ENCODE measurements around the gene GAPDHS. TPM values are rescaled to one million over a fixed set of nuclear protein-coding genes. Genes with fewer than 3 reads are reported as not detected.

Gene GAPDHS
- total RNA-seq, 1 experiment from 2014 or later, result not detected

DNA sequence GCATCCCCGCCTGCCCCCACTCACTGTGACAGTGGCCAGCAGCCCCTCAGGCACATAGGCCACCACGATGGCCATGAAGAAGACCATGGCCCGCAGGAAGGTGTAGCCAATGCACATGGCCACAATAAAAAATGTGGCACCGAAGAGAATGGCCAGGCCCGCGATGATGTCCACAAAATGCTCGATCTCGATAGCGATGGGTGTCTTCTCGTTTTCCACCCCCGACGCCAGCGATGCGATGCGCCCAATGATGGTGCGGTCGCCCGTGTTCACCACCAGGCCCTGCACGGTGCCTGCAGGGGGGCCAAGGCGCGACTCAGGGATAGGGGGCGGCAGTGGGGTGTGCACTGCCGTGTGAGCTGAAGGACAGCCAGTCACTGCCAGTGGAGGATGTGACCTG is 26.5 kb downstream of the GAPDHS start:
- intact Hi-C loops (cut with micrococcal nuclease; ENCODE audit: unreplicated experiment), result loop anchor here (10.0 kb wide), 1 partner anchor 155 kb away; the partner anchor contains the start of gene KMT2B
- in situ Hi-C loops (cut with HindIII; ENCODE audit: low pct_unique_long_range_greater_than_20kb, low sequenced_read_pairs), result no loop called here

GRCh38 chr19:35560271-35560670 is 27.0 kb downstream of the GAPDHS start:
- in situ Hi-C loops (cut with HindIII; ENCODE audit: low pct_unique_long_range_greater_than_20kb, low sequenced_read_pairs), result no loop called here
- no TSS peak for BruUV-seq (replicated peaks)
- TF ChIP-seq CTCF (IDR thresholded peaks at IDR 0.05), result no peak
- TF ChIP-seq, protein P1, sequence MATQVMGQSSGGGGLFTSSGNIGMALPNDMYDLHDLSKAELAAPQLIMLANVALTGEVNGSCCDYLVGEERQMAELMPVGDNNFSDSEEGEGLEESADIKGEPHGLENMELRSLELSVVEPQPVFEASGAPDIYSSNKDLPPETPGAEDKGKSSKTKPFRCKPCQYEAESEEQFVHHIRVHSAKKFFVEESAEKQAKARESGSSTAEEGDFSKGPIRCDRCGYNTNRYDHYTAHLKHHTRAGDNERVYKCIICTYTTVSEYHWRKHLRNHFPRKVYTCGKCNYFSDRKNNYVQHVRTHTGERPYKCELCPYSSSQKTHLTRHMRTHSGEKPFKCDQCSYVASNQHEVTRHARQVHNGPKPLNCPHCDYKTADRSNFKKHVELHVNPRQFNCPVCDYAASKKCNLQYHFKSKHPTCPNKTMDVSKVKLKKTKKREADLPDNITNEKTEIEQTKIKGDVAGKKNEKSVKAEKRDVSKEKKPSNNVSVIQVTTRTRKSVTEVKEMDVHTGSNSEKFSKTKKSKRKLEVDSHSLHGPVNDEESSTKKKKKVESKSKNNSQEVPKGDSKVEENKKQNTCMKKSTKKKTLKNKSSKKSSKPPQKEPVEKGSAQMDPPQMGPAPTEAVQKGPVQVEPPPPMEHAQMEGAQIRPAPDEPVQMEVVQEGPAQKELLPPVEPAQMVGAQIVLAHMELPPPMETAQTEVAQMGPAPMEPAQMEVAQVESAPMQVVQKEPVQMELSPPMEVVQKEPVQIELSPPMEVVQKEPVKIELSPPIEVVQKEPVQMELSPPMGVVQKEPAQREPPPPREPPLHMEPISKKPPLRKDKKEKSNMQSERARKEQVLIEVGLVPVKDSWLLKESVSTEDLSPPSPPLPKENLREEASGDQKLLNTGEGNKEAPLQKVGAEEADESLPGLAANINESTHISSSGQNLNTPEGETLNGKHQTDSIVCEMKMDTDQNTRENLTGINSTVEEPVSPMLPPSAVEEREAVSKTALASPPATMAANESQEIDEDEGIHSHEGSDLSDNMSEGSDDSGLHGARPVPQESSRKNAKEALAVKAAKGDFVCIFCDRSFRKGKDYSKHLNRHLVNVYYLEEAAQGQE (IDR thresholded peaks at IDR 0.05; ENCODE audit: insufficient read depth in 1 of 2, low read depth in 2 of 2, low read length in 1 of 2), result no peak
- TF ChIP-seq SIN3A (IDR thresholded peaks at IDR 0.05; ENCODE audit: borderline replicate concordance, insufficient read depth, low read depth, low read length), result no peak
- TF ChIP-seq TCF7L2 (IDR thresholded peaks at IDR 0.05; ENCODE audit: low read depth, low read length), result no peak
- TF ChIP-seq POLR2AphosphoS5 (IDR thresholded peaks at IDR 0.05; ENCODE audit: low read depth, low read length), result no peak
- Histone ChIP-seq H3K4me1 (ENCODE audit: control insufficient read depth, insufficient read depth, low read length) (peaks cover 6% of the 10 kb centered on the region; the same call in 1 of the 2 replicates), H3K36me3 (ENCODE audit: control insufficient read depth, insufficient read depth, low read length) (no peaks in the 10 kb centered on the region), H3K27ac (ENCODE audit: low read length) (no peak overlapping the region), H3K9me3 (ENCODE audit: control insufficient read depth, insufficient read depth, low read depth, low read length) (no peaks in the 10 kb centered on the region), H3K27me3 (ENCODE audit: control insufficient read depth, insufficient read depth, low read length) (peaks cover 8% of the 10 kb centered on the region; the same call in 1 of the 2 replicates), H3K4me3 (ENCODE audit: low read depth in 2 of 2, low read length in 2 of 2) (no peak overlapping the region)
- DNase-seq (ENCODE audit: low read depth, low spot score), result no peak
- no peak for ATAC-seq
- intact Hi-C loops (cut with micrococcal nuclease; ENCODE audit: unreplicated experiment), result no loop called here
- CTCF ChIA-PET, result no interaction called here
- POLR2A ChIA-PET, result no interaction called here

More for the DNA sequence above, 26.5 kb downstream of the GAPDHS start:
- Histone ChIP-seq H3K27me3 (ENCODE audit: control insufficient read depth, insufficient read depth, low read length) (peaks cover 8% of the 10 kb centered on the region; the same call in 1 of the 2 replicates), H3K36me3 (ENCODE audit: control insufficient read depth, insufficient read depth, low read length) (no peaks in the 10 kb centered on the region), H3K9me3 (ENCODE audit: control insufficient read depth, insufficient read depth, low read depth, low read length) (no peaks in the 10 kb centered on the region), H3K4me1 (ENCODE audit: control insufficient read depth, insufficient read depth, low read length) (peaks cover 6% of the 10 kb centered on the region; the same call in 1 of the 2 replicates), H3K4me3 (ENCODE audit: low read depth in 2 of 2, low read length in 2 of 2) (no peak overlapping the region), H3K27ac (ENCODE audit: low read length) (no peak overlapping the region)
- ATAC-seq (no peak), DNase-seq (ENCODE audit: low read depth, low spot score) (no peak)
- TF ChIP-seq TCF7L2 (IDR thresholded peaks at IDR 0.05; ENCODE audit: low read depth, low read length) (no peak), SIN3A (IDR thresholded peaks at IDR 0.05; ENCODE audit: borderline replicate concordance, insufficient read depth, low read depth, low read length) (no peak)
- no TSS peak for BruUV-seq (replicated peaks)
- CTCF ChIA-PET, result no interaction called here
- POLR2A ChIA-PET, result no interaction called here

- intact Hi-C loops (cut with micrococcal nuclease; ENCODE audit: unreplicated experiment), result no loop called here
- H3K9me3 ChIP-seq (ENCODE audit: control insufficient read depth, insufficient read depth, low read depth, low read length), result no peaks in the 10 kb centered on the region
- peaks cover 8% of the 10 kb centered on the region; the same call in 1 of the 2 replicates for H3K27me3 ChIP-seq (ENCODE audit: control insufficient read depth, insufficient read depth, low read length)
- H3K4me3 ChIP-seq (ENCODE audit: low read depth in 2 of 2, low read length in 2 of 2), result no peak overlapping the region
- no peaks in the 10 kb centered on the region for H3K36me3 ChIP-seq (ENCODE audit: control insufficient read depth, insufficient read depth, low read length)
- no peak overlapping the region for H3K27ac ChIP-seq (ENCODE audit: low read length)
- TF ChIP-seq CTCF (IDR thresholded peaks at IDR 0.05) (no peak), POLR2AphosphoS5 (IDR thresholded peaks at IDR 0.05; ENCODE audit: low read depth, low read length) (no peak), SIN3A (IDR thresholded peaks at IDR 0.05; ENCODE audit: borderline replicate concordance, insufficient read depth, low read depth, low read length) (no peak), TCF7L2 (IDR thresholded peaks at IDR 0.05; ENCODE audit: low read depth, low read length) (no peak)
- TF ChIP-seq, protein P1 (IDR thresholded peaks at IDR 0.05; ENCODE audit: insufficient read depth in 1 of 2, low read depth in 2 of 2, low read length in 1 of 2), result no peak
- ChIA-PET POLR2A (interaction anchor here (0.5 kb wide), 1 partner anchor 110 kb away, joined by 3 read pairs; no protein-coding TSS in a partner anchor), CTCF (no interaction called here)
- DNase-seq (ENCODE audit: low read depth, low spot score) (no peak), ATAC-seq (no peak)
- in situ Hi-C loops (cut with HindIII; ENCODE audit: low pct_unique_long_range_greater_than_20kb, low sequenced_read_pairs), result no loop called here
- no TSS peak for BruUV-seq (replicated peaks)
- peaks cover 6% of the 10 kb centered on the region; the same call in 1 of the 2 replicates for H3K4me1 ChIP-seq (ENCODE audit: control insufficient read depth, insufficient read depth, low read length)
These were observed 27.4 kb downstream of the GAPDHS start for GRCh38 chr19:35560677-35561076.

All from Panc1 (cell line).